NCI-H1436 treated with DMSO at 0.1 percent for 48 hours (cell line): ENCODE data around the gene RAPGEF5.

ENCODE experiments used
- DNase-seq: peaks from one replicate; lab custom pipeline; 2025; lab: John Stamatoyannopoulos, UW

RAPGEF5 gene

GRCh38 chr7:22151901-22152300 is 205.1 kb downstream of the RAPGEF5 start:
- no peak for DNase-seq

DNA sequence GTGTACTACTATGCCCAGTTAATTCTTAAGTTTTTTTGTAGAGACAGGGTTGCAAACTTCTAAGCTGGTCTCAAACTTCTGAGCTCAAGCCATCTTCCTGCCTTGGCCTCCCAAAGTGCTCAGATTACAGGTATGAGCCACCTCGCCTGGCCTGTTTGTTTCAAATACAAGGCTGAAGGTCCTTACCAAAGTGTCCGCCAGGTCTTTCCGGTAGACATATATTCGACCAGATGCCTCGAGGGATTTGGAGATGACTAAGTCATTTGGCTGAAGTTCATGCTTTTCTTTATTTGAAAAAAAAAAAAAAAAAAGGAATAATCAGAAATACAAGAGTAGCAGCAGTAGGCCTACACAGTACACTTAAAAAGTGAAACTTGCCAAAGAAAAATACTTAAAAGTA is 206.7 kb downstream of the RAPGEF5 start:
- no peak for DNase-seq

DNA sequence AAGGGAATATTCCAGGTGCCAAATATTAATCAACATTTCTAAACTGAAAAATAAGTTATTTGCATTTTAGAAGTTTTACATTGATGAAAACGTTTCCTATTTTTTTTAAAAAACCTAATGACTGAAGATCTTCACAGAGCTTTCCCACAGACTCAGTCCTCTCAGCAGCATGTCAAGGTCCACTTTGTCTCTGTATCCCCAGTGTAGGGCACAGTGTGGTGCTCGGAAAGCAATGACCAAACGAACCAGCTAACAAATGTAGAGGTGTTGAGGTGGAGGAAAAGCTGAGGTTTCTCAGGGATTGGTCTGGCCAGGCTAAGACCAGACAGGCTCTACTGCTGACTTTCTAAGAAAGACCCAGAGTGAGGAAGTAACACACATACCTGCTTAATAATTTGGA is 209.1 kb downstream of the RAPGEF5 start:
- no peak for DNase-seq

DNA sequence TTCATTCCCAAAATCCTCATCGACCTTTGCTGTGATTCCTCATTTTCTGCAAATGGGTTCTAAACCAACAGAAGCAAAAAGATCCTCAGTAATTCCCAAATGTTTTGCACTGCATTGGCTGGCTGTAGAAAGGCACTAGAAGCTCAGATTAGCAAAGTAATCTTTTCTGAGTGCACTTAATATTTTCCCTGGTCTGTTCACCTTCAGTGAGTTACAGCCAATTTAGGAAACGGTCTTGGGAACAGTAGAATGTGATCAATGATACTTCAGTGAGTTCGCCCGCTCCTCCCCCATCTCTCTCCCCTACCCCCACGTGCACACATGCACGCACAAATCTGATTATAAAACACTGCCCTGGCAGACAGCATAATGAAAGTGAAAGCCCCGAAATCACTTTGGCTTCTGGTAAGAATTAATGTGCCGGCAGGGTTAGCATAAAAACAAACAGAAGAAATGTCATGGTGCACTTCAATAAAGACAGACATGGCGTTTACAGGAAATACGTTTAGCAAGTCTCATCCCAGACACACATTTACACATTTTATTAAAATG is 209.9 kb downstream of the RAPGEF5 start:
- no peak for DNase-seq

DNA sequence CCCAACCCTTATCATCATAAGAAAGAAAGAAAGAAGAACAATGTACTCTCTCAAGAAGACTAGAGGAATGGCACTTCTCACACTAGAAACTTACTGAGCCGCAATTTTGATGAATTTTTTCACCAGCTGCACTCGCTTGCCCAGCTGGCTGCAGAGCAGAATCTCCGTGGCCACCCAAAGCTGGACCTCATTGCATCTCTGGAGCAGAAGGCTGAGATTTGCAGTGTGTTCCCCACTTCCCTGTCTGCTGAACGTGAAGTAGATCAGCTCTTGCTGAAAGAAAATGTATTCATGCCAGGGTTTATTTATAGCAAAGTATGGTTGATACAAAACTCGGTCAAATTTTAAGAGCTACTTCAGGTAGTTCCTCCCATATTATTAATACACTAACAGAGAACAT is 212.0 kb downstream of the RAPGEF5 start:
- DNase-seq = no peak

- DNase-seq = no peak
Observed at GRCh38 chr7:22143491-22143890, 213.5 kb downstream of the RAPGEF5 start.

- DNase-seq = no peak
Observed at GRCh38 chr7:22142572-22142971, 214.4 kb downstream of the RAPGEF5 start.

DNA sequence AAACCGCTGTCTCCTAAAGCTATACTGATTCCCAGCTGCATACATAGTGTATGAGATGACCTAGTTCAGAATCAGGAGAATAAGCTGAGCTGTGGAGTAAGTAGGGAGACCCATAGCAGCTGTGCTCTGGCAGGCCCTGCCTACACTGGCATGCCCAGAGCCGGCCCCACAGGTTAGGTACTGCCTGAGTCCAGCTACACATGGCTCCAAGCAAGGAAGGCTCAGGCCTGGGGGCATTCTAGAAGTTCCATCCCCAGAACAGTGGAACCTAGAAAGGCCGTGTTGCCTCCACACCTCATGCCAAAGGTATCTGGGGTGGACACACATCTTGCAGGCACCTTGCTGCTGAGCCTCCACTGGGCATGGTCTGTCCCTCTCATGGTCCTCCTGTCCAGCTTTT is 215.6 kb downstream of the RAPGEF5 start:
- DNase-seq = no peak

- DNase-seq = no peak
Observed at GRCh38 chr7:22140578-22140977, 216.4 kb downstream of the RAPGEF5 start.

- DNase-seq = no peak
Observed at GRCh38 chr7:22138886-22139285, 218.1 kb downstream of the RAPGEF5 start.

- no peak for DNase-seq
Observed at GRCh38 chr7:22138106-22138505, 218.8 kb downstream of the RAPGEF5 start.

DNA sequence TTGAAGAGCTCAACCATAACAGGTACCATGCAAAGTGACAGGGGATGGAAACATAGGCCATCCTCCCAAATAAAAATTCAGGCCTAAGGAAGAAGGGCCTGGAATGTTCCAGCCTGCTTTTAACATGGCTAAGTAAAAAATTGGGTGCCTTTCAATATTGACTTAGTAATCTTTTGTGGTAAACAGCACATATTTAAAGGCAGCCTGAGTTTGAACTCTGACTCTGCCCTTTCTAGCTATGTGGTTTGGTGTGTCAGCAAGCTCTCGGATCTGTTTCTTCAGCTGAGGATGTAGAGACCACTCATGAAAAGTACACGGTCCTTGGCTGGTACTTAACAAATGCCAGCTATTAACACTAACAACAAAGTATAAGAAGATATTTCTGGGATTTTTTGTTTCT is 219.5 kb downstream of the RAPGEF5 start:
- DNase-seq = no peak

DNA sequence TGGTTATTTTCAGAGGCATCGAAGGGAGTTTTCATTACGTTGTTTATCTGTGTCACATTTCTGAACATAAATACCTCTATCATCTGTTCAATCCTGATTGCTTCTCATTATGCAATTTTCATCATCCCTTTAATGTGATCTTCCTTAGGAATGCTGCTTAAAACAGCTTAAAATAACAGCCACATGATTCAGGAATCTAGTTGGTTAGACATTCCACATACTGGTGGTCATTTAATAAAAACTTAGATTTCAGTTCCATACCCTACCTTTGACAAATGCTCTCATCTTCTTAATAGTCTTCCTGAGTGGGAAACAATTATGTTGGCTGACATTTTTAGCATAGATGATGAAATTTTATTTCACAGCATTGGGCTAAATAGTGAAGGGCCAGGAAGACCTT is 219.9 kb downstream of the RAPGEF5 start:
- no peak for DNase-seq

DNA sequence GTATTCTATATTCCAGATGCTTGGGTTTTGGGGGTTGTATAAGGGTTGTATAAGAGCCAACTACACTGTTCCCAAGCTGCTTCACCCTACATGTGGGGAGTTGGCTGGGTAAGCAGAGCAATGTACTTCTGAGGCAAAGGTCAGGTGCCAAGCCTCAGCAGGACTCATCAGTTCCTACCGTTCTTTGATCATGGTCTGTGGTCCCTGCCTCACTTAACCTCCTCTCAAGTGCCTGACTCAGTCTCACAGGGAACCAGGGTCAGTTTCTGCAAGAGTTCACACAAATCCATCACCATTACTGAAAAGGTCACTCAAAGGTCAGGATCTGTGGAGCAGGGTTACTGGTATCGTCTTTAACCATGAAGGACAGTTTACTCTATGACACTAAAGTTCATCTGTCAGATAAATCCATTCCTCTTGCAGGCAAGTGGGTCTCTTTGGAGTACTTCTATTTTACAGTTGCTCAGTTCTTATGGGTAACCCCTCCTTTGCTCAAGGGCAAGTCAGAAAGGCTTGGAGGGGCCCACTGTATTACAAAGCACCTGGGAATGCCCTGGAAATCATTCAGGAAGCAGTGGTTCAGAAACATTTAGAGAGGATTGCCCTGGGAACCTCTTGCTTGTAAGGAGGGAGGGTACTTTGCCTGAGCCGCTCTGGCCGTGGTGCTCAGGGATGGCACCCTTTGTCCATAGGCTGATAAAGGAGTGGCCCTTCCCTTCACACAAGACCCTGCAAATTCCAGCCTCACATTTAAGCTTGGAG is 227.0 kb downstream of the RAPGEF5 start:
- DNase-seq = no peak

DNA sequence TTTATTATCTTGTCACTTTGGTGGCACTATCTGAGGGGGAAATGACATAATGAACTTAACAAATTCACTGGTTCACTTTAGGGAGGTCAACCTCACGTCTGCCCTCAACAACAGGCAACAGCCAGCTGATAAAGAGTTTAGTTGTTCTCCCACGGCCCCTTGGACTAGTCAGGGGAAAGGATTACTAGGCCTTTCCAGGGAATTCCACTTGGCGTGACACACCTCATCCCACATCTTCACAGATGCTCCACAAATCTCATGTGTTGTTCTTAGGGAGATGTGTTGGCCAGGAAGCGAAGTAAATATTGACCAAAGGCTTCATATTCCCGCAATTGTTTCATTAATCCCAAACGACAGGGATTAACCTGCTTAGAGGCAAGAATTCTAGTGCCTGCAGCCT is 227.8 kb downstream of the RAPGEF5 start:
- no peak for DNase-seq

GRCh38 chr7:22128528-22128920 is 228.4 kb downstream of the RAPGEF5 start:
- DNase-seq = no peak

GRCh38 chr7:22127835-22128527 is 229.0 kb downstream of the RAPGEF5 start:
- DNase-seq = no peak

- DNase-seq = no peak
Observed at GRCh38 chr7:22125436-22125835, 231.5 kb downstream of the RAPGEF5 start.

DNA sequence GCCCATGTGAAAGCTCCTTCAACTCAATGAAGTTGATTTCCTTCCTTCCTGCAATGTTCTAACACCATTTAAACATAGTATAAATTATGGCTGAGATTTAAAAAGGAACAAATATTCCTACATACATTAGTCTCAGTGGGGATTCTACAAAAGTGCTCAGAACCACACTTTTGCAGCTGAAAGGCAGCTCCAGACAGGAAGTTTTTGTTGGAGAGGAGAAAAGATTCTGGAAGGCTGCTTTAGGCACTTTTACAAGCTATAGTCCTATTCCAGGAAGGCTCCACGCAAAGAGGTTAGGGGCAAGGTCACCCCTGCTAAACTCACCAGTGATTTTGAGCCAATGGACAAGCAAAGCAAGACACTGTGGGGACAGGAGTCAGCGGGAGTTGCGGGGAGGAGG is 232.0 kb downstream of the RAPGEF5 start:
- no peak for DNase-seq

- DNase-seq = no peak
Observed at GRCh38 chr7:22123139-22123538, 233.8 kb downstream of the RAPGEF5 start.

- no peak for DNase-seq
Observed at GRCh38 chr7:22121702-22122474, 235.1 kb downstream of the RAPGEF5 start.

GRCh38 chr7:22120391-22121053 is 236.4 kb downstream of the RAPGEF5 start:
- DNase-seq = no peak
